Stimulated activated CD8-positive, alpha-beta memory T cell treated with anti-CD3 and anti-CD28 coated beads, Interleukin-15, amount 100 ng/mL, for 24 hours (primary cell): ENCODE data around the gene ATXN2.
"Not testable (repeated sequence)": the region's sequence is repeated elsewhere in the genome, so short reads cannot be mapped to it uniquely, and the experiment has no call there.

Source experiments
- DNase-seq: peaks from one replicate; pipeline ENCODE4 v3.0.0-alpha.2; 2020; ENCODE audit warnings: low read depth

ATXN2 gene

DNA sequence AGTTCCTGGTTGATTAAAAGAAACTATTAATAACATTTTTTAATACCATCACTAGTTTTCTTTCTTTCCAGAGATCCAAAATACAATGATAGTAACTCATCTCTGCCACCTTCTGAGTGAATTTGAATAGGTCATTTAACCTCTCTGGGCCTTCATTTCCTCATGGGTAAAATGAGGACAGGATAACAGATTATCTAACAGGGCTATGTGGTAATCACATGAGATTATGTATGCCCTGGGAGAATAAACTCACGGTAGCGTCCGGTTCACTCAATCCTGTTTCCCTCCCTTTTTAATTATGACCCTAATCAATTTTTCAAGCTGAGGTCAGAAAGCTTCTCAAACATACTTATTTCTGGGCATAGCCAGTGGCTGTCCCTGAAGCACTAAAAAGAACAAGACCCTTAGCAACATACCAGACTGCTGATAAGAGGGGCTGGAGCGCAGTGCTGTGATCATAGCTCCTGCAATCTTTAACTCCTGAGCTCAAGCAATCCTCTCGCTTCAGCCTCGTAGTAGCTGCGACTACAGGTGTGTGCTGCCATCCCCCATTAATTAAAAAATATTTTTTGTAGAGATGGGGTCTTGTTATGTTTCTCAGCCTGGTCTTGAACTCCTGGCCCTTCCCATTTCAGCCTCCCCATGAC is 24.2 kb downstream of the ATXN2 start:
- DNase-seq, result no peak

DNA sequence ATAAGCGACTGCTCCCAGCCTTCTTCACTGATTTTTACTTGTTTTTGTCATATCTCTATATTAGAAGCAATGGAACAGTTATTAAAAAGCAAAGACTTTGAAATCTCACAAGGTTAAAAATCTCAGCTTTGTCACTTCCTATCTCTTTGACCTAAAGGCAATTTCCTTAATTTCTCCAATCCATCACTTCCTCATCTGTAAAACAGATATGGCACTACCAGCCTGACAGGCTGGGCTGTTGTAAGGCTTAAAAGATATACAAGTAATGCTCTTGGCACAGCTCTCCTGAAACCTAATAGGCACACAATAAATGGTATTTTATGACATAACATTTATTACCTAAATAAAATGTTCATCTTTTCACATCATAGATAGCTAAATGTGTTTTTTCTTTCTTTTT is 25.6 kb downstream of the ATXN2 start:
- DNase-seq, result no peak

GRCh38 chr12:111570084-111570961 is 28.8 kb downstream of the ATXN2 start:
- DNase-seq, result no peak

- no peak for DNase-seq
Measured at GRCh38 chr12:111569363-111570083, 29.6 kb downstream of the ATXN2 start.

DNA sequence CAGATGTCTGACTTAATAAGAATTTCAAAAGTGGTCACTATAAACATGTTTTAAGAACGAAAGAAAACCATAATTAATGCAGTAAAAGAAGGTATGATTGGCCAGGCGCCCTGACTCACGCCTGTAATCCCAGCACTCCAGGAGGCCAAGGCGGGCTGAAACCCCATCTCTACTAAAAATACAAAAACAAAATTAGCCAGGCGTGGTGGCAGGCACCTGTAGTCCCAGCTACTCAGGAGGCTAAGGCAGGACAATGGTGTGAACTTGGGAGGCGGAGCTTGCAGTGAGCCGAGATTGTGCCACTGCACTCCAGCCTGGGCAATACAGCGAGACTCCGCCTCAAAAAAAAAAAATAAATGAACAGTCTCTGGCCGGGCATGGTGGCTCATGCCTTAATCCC is 38.3 kb downstream of the ATXN2 start:
- not testable (repeated sequence) for DNase-seq

GRCh38 chr12:111558107-111558376 is 41.1 kb downstream of the ATXN2 start:
- DNase-seq, result no peak

DNA sequence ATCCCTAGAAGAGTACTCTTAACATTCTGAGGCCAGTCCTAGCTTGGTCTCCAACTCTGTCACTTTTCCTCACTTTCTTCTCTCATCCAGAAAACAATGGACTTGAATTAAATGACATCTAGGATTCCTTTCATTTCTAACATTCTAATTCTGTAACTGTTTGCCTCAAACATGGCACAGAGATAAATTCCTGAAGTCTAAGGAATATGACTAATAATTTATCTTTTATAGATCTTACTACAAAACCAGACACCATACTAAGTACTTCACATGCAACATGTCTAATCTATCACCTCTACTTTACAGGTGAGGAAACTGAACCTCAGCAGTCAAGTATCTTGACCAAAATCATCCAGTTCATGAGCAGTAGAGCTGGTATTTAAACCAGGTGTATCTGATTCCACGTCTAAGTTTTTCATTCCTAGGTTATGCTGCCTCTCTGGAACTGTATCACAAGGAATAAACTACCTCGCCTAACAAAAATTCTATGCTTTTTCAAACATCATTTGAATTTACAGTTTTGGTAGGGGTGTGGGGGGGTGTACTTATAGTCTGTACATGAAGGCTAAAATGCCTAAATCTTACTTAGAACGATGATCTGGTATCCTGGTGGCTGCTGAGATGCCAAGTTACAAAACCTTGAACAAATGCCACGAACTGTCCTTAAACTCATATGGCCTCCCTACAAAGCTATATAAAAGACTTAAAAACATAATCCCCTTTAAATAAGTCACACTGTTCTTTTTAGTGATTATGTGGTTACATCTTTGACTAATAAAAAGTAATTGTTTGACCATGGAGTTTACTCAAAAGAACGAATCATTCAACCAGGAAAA is 41.6 kb downstream of the ATXN2 start:
- DNase-seq, result no peak

DNA sequence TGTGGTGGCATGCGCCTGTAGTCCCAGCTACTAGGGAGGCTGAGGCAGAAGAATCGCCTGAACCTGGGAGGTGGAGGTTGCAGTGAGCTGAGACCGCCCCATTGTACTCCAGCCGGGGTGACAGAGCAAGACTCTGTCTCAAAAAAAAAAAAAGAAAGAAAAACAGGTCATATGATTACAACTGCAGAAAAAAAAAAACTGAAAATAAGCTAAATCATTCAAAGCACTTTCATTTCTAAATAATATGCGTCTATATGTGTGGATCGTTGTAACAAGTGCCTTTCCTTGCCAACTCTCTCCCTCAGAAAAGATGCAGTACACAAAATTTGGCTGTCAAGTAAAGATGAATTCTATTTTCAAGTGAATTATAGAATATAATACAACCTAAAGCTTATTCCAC is 42.4 kb downstream of the ATXN2 start:
- DNase-seq, result no peak

- not testable (repeated sequence) for DNase-seq
Measured at GRCh38 chr12:111555313-111555712, 43.8 kb downstream of the ATXN2 start.

- DNase-seq, result no peak
Measured at GRCh38 chr12:111546758-111547383, 52.2 kb downstream of the ATXN2 start.

GRCh38 chr12:111546171-111546570 is 52.9 kb downstream of the ATXN2 start:
- DNase-seq, result no peak

GRCh38 chr12:111544032-111544431 is 55.1 kb downstream of the ATXN2 start:
- no peak for DNase-seq

- DNase-seq, result no peak
Measured at GRCh38 chr12:111532751-111533150, 66.4 kb downstream of the ATXN2 start.

- DNase-seq, result peak; percentile 9
Measured at GRCh38 chr12:111529424-111530368, 69.4 kb downstream of the ATXN2 start.

- DNase-seq, result no peak
Measured at GRCh38 chr12:111523587-111524167, 75.4 kb downstream of the ATXN2 start.

GRCh38 chr12:111521801-111522200 is 77.3 kb downstream of the ATXN2 start:
- no peak for DNase-seq

DNA sequence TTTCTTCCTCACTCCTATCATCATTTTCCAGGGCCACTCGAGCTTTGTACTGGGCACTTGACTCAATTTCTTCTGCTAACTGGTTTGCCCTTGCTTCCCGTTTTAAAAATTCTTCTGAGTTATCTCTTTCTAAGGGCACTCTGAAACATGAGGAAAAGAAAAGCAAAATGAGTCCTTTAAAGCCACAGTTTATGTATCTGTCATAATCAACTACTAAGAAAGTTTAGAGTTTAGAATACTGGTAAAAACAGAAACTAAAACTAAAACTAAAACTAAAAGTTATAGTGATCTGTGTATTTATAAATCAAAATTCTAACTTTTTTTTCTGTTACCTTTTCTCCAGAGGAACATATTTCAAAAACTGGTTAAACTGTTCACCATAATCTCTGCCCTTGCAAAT is 79.2 kb downstream of the ATXN2 start:
- DNase-seq, result no peak

DNA sequence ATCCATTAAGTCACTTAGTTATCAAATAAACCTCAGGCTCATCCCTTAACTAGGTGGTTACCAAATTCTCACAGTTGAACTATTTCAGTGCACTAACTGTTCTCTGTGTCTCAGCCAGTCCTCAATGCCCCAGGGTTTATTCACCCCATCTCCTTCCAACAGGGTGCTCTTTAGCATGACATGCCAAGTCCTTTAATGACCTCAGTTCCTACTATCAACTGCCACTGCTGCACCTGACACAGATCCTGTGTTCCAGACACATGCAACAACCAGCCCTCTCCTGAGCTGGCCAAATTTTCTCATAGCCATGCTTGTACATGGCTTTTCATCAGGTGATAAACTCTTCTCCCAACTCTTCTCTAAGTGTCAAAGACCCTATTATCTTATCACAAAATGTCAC is 80.0 kb downstream of the ATXN2 start:
- no peak for DNase-seq

DNA sequence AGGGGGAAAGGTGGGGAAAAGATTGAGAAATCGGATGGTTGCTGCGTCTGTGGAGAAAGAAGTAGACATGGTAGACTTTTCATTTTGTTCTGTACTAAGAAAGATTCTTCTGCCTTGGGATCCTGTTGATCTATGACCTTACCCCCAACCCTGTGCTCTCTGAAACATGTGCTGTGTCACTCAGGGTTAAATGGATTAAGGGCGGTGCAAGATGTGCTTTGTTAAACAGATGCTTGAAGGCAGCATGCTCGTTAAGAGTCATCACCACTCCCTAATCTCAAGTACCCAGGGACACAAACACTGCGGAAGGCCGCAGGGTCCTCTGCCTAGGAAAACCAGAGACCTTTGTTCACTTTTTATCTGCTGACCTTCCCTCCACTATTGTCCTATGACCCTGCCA is 91.4 kb downstream of the ATXN2 start:
- not testable (repeated sequence) for DNase-seq

GRCh38 chr12:111507258-111507657 is 91.9 kb downstream of the ATXN2 start:
- DNase-seq, result not testable (repeated sequence)
